GM19023 (cell line): ENCODE data around the gene GRIN3A.
A peak's percentile ranks its signal among the peaks of the same experiment; 100 is the strongest.

Experiments used
- ATAC-seq: cut with Tn5 transposase; IDR thresholded peaks from one replicate; pipeline ENCODE4 v1.9.1; 2021; ENCODE audit warnings: mild to moderate bottlenecking, moderate library complexity; ENCODE audit not compliant: unreplicated experiment

The GRIN3A gene

DNA sequence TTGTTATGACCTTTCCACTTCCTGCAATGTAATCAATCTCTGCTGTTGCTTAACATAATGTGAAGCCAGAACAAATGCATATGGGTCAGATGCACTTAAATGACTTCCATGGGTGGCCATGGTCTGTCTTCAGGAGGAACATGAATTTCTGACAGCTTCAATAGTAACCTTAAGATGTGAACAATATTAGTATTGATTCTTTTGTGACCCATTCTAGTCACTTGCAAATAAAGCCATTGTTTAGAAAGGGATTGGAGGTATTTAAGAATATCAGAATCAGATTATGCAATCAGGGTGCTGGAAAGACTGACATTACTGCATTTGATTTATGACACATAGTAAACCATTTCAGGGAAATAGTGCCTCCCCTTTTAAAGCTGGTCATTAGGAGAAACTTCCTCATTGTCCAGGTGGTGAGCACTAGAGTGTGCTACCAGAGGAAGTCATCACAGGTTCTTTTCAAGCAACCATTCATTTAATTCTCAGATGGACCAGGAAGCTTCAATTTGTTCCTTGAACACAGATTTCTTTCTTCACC, 32.1 kb downstream of the GRIN3A start:
- ATAC-seq: no peak

DNA sequence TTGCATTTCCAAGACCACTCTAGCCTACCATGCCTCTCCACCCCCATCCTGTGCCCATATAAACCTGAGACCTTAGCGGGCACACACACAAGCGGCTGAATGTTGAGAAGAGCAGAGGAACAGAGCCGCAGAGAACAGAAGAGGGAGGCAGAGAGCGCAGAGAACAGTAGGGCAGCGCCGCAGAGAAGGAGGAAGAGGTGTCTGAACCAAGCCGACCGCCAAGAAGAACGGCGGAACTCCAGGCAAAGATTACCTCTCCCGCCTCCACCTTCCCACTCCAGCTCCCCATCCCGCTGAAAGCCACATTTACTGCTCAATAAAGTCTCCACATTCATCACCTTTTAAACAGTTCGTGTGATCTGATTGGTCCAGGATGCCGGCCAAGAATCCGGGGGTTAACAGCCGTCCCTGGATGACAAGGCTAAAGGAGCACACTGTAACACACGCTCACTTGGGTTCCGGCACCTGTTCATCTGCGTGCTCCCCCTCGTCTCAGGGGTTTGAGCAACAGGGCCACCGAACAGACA, 33.2 kb downstream of the GRIN3A start:
- ATAC-seq: peak; percentile 64

DNA sequence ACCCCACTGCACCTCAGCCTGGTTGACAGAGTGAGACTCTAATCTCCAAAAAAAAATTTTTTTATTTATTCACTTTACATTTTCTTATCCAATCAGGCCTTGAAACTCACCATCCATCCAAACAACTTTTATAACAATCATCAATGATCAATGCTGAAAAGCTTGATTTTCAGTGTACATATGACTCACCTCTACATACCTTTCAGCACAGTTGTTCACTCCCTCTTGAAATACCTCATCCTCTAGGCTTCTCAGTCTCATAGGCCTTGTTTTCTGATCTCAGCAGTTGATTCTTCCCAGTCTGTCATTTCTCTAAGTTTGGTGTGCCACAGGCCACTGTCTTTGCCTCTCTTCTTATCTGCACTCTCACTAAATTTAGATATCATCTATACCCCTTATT, 36.2 kb downstream of the GRIN3A start:
- ATAC-seq: no peak

DNA sequence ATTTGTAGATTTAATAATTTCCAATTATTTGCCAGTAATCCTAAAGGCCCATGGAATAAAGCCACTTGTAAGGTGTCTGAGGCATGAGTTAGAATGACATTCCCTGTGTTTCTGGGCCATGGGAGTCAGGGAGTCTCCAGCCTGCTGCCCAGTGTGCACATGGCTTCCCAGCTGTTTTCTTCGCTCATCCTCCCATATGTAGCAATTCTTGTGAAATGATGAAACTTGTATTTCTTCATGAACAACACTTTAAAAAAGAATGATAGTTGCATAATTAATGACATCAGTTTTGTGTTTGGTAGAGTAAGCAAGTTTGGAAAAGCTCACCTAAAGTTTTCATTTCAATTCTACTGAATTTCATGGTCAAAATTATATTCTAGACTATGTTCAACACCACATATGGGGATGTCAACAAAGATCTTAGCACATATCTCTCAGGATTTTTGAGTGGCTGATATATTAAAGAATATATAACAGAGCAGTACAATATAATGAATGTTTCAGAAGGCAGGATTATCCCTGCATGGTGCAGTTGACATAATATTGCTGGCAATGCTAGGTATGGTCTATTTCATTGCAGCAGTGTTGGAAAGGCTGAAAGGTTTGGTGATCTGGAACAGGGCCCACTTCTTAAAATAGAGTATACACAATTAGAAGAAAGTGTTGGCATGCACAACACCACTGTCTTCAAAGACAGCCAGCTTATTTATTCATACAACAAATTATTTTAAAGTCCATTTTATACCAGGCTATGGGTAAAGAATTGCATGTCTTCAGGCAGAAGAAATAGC, 44.7 kb downstream of the GRIN3A start:
- no peak for ATAC-seq

DNA sequence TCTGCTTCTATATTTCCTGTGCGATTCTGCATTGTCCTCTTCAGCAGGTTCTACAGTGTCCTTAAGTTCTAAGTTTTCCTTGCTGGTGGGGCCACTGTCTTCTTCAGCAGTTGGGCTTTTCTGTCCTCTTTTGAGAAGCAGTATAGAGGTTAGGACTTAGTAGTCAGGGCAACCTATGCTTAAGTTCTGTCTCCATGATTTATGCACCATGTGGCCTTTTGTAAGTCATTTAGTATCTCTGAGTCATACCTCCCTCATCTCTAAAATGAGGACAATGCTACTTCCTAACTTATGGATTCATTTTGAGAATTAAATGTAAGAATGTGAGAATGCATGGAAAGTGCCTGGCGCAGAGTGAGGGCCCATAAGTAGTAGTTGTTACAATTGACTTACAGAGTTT, 46.8 kb downstream of the GRIN3A start:
- ATAC-seq: no peak

DNA sequence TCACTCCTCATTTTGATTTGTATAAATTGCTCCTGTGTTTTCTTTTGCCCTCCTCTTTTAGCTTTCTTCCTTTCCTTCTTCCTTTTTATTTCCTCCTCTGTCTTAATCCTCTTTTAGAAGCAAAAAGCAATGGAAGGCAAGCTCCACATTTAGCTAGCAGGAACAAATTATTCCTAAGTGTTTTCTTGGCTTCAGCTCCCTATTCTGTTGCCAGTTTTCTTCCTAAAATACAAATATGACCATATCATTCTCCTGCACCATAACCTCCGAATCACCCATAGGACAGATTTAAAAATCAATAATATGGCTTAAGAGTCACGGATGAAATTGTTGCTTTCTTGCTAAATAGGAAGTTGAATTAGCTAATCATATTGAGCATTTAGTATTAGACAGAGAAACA, 49.4 kb downstream of the GRIN3A start:
- ATAC-seq: no peak

DNA sequence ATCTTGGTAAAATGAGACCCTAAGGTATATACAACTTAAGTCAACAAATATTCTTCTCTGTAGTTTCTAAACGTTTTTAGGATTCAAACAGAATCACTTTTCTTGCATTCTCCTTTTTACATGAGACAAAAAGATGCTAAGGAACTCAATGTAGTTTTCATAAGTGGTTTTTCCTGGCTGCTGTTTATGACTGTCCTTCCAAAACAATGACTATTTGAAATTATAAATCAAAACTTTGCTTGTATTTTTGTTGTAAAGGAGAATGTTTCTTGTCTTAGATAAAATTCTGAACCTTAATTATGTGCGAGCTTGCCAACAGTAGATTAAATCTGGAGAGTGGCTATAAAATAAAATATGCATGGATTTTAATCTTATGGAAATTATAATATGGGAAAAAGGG, 53.8 kb downstream of the GRIN3A start:
- no peak for ATAC-seq

DNA sequence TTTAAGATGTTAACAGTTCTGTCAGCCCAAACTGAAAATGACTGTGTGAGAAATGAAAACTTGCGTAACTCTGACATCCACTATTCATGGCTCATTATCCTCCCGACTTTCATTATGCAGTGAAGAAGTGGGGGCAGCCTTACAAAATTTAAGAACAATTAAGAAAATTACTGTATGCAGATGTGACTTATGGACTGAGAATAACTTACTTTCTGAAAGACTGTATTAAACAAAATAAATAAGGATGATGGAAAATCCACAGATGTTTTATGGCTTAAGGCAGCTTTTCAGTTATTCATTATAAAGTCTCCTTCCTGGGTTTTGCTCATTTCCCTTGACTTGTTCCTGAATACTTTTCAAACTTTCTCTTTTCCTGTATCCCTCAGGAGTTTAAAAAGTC, 55.2 kb downstream of the GRIN3A start:
- no peak for ATAC-seq

DNA sequence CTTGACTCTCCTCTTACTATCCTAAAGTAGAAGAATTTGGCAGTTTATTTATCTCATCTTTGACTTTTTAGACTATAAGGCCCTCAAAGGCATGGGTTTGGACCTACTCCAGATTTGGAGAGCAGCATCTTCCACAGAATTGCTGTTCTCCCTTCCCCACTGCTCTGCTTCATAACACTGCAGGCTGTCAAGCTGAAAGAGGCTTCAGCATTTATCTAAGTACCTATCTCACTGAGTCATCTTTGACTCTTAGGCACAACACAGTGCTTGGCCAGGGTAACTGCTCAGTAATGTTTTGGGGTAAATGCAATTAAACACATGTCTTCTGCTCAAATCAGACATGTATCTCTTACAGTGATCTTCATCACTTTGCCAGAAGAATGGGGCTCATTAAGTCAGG, 60.6 kb downstream of the GRIN3A start:
- no peak for ATAC-seq

DNA sequence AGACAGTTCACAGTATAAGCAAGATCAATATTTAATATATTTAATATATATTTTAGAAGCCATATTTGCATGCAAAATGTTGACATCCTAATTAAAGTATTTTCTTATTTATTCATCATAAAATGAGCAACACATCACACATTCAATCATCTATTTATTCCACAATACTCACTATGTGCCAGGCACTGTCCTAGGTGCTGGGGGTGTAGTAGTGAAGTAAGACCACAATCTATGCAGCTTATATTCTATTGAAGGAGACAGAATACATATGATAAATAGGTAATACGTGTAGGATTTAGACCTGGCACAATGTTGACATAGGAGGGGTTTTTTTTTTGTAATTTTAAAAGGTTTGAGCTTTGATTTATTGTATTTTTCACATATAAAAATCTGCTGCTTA, 63.1 kb downstream of the GRIN3A start:
- ATAC-seq: no peak

DNA sequence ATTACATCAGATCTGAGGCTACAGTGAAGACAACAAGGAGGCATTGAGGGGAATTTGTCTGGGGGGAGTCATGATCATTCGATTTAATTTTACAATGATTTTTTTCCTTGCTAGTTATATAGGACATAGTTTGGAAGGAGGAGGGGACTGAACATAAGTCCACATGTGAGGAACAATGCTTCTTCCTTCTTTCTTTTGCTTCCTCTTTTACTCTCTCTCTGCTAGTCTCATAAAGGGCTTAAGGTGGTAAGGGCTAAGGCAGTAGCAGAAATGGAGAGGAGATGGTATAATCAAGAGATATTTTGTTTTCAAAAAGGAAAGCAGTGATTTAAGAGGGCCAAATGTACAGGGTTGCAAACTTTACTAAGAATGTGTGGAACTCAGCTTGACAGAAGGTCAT, 64.3 kb downstream of the GRIN3A start:
- no peak for ATAC-seq

DNA sequence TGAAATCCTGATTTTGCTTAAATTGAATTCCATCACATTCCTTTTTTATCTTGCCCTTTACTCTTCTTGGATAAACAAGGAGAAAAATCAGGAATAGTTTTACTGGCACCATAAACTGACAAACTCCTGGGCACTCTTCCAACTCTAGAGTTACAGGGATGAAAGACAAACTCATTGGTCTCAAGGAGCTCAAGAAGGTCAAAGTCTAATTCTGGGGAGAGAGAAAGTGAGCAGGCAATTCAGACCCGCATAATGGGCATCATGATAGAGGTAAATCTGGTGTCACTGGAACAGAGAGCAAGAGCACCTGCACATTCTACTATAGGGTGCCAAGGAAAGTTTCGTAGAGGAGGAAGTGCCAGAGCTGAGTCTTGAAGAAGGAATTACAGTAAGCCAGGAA, 64.8 kb downstream of the GRIN3A start:
- no peak for ATAC-seq

DNA sequence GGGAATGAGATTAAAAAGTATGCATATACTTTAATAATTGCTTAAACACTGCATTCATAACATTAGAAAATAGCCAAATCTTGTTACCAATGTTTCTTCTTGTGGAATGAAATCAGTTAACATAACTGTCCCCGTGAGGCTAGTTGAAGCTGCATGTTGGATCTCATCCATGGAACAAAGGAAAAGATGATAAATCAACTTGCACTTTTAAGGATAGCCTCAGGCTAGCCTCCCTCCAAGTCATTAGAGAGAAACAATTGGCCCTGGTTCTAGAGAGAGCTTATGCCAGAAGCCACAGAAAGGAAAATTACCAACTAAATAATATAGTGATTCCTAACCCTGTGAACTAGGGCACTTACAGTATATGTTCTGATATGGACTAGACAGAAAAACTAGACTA, 66.9 kb downstream of the GRIN3A start:
- ATAC-seq: no peak

DNA sequence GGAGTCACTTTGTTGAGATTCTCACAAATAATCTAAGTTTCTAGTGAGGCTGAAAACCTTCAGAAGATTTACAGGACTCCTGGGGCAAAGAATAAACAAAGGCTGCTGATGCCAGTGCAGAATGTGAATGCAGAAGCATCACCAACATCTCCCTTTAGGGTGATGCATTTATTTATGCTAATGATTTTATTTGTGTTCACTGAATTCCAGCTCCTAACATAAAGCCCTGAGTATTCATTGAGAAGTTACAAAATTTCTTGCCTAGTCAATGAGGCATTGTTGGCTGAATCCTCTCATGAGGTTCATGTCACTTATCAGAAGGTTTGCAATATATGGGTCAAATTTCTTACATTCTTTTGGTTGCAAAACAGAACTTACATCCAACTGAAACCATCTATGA, 70.0 kb downstream of the GRIN3A start:
- ATAC-seq: no peak

DNA sequence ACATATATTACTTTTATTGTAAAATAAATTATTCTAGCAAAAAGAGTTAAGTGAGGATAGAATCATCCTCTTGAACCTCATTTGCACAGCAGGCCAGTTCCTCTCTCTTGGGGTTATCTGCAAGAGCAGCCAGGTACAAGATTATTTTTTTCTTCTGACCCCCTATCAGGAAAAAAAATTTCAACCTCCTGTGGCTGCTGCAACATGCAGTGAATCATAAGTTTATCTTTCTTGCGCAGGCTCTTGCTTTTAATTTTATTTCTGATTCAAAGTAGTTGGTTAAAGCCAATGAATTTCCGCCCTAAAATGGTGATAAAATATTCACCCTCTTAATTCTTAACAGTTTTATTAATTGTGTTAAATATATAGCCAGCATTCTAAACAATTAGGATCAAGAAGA, 74.0 kb downstream of the GRIN3A start:
- no peak for ATAC-seq

DNA sequence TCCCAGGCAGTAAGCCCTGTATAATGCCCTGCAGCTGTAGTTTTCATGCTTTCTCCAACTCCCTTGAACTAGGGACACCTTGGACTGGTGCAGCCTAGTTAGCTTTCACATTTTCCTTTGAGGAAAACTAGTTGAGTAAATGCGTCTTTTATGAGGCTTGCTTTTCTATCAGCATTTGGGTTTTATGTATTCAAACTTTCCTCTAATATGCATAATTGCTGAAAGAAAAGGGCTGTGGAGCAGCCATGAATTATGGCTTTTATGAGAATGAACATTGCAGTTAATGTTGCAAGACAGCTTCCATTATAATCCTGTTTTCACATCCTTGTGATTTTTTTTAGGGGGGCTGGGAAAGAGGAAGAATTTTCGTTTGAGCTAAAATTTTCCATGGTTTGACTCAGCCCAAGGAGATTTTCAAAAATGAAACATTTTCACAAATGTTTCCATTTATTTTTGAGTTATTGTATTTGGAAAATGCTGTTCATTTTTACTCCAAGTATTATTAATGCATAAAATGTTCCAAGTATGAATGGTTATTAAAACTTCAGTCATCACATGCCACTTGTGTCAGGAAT, 85.8 kb downstream of the GRIN3A start:
- ATAC-seq: no peak

DNA sequence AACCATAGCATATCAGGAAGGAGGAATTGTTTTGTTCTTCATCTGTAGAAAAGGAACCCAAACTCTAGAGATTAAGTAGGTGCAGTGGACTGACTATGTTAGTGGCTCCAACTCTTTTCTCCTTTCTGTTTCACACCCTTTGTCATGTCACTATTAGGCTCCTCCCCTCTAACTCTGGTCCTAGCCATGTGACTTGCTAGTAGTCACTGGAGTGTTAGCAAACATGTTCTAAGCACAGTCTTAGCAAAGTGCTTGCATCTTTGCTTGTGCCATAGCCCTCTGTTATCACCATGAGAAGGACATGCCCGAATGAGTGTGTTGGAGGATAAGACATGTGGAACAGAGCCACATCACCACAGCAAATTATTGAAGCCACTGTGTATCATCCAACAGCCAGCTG, 88.3 kb downstream of the GRIN3A start:
- ATAC-seq: no peak

DNA sequence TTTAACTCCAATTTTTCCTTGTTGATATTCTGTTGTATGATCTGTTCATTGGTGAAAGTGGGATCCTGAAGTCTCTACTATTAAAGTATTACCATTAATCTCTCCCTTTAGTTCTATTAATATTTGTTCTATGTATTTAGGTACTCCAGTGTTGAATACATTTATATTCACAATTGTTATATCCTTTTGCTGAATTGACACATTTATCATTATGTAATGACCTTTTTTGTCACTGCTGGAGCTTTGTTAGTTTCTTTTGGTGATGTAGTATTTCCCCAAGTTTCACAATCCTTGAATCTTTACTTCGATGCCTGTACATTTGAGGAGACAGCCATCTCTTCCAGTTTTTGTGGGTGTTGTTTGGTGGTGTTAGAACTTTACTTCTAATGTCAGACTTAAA, 90.0 kb downstream of the GRIN3A start:
- no peak for ATAC-seq

DNA sequence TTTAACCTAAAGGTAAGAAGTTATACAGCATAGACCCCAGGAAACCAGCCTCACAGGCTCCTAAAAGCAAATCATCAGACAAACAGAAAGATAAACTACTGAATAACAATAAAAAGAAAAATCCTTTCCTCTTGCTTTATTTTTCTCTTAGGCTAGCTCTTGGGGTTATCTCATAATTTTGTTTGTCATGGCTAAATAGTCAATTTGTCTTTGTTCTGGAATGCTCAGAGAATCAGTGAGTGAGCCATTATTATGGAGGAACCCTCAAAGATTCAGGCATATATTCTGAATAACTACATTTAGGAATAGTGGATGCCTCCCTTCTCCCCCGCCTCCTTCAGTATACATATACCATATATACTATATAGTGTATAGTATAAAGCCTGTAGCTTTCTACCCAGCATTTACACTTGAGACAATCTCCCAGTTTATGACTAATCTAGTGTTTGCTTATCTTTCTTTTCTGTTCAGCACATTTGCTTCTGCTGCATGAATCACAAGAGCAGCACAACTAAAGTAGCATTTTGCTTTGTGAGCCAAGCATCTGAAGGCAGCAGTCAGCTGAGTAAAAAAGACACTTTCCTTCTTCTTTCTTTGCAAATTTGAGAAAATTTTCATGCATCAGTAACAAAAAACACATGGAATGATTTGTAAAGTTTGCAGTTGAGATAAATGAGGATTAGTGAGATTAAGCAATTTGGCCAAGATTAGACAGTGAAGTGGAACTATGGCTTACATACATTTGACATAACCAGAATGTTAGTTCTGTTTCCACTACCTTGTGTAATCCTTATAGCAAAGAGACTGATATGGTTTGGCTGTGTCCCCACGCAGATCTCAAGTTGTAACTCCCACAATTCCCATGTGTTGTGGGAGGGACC, 98.4 kb downstream of the GRIN3A start:
- no peak for ATAC-seq

DNA sequence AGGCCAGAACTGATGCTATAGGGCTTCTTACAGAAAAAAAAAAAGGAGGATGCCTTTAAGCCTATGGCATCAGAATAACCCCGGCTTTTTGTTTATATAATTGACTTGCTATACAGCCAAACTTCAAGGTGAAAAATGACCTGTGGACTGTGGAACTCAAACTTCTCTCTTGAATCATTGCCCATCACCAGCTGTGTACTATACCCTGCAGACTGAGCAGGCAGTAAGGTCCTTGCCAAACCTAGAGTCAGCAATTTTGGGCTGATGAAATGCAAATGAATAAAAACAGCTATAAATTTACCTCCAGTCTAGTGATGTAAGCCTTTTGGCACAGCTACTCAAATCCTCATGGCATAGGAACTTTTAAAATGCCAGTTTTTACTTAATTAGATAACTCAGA, 99.1 kb downstream of the GRIN3A start:
- no peak for ATAC-seq

DNA sequence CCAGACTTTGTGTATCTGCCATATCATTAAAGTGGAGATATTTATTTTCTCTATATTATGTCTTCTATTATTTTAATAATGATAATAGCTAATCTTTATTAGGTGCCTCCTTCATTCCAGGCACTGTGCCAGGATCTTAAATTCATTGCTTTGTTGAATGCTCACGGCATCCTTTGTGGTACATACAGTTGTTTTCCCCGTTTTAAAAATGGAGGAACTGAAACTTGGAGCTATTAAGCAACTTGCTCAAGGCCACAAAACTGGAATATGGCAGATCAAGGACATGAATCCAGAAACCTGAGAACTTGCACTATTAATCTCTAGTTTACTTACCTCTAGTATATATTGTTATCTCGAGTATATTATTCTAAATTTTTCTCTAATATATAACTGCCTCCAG, 102.2 kb downstream of the GRIN3A start:
- ATAC-seq: no peak
